ENCODE results near the gene CAMTA1. TPM values are rescaled to one million over a fixed set of nuclear protein-coding genes. Genes with fewer than 3 reads are reported as not detected.

The CAMTA1 gene
- total RNA-seq, 1 experiment from 2014 or later, result 69.5 TPM

- no peak overlapping the region for H3K4me2 ChIP-seq (ENCODE audit: low read length)
- intact Hi-C loops (cut with micrococcal nuclease), result no loop called here
- no peaks in the 10 kb centered on the region for H3K79me2 ChIP-seq (ENCODE audit: insufficient read depth, low read length)
- no peak overlapping the region for H3K27ac ChIP-seq (ENCODE audit: low read depth, low read length)
- no peaks in the 10 kb centered on the region for H3K9me2 ChIP-seq (ENCODE audit: insufficient read depth)
- no TSS peak for BruUV-seq (replicated peaks)
- H4K20me1 ChIP-seq (ENCODE audit: insufficient read depth), result no peaks in the 10 kb centered on the region
- TF ChIP-seq CTCF (IDR thresholded peaks at IDR 0.05 in 2 of 3, conservative IDR thresholded peaks at IDR 0.05 in 1 of 3; ENCODE audit: borderline replicate concordance in 1 of 3, insufficient read depth in 1 of 3, low read depth in 2 of 3, low read length in 2 of 3), result no peak
- no peak for TF ChIP-seq CEBPB (IDR thresholded peaks at IDR 0.05; ENCODE audit: low read depth)
- TF ChIP-seq EGR1 (IDR thresholded peaks at IDR 0.05; ENCODE audit: low read depth), result no peak
- TF ChIP-seq SP1 (IDR thresholded peaks at IDR 0.05; ENCODE audit: low read depth), result no peak
- TF ChIP-seq JUND (IDR thresholded peaks at IDR 0.05), result no peak
- no peak for TF ChIP-seq POLR2AphosphoS5 (IDR thresholded peaks at IDR 0.05; ENCODE audit: low read depth, low read length)
- H3K4me3 ChIP-seq (replicated peaks in 1 of 2; ENCODE audit: low read depth in 1 of 2, low read length in 2 of 2), result no peak overlapping the region
- CTCF ChIA-PET, result no interaction called here
- DNase-seq (ENCODE audit: low read depth, low spot score) (no peak), ATAC-seq (no peak)
- H3K36me3 ChIP-seq (ENCODE audit: control insufficient read depth in 1 of 2, insufficient read depth in 2 of 2, low read length in 2 of 2), result no peaks in the 10 kb centered on the region
- RAD21 ChIA-PET (ENCODE audit: low non-redundant PET in 1 of 2, low total read pairs in 2 of 2, uncharacterized antibody in 2 of 2, unreplicated experiment in 2 of 2), result no interaction called here
- H3K4me1 ChIP-seq (ENCODE audit: control insufficient read depth in 1 of 2, insufficient read depth in 2 of 2, low read length in 2 of 2), result no peaks in the 10 kb centered on the region
- H3K9me3 ChIP-seq (ENCODE audit: control insufficient read depth in 1 of 2, insufficient read depth in 1 of 2, low read depth in 1 of 2, low read length in 2 of 2), result no peaks in the 10 kb centered on the region
- POLR2A ChIA-PET, result no interaction called here
- H3K27me3 ChIP-seq (ENCODE audit: insufficient read depth, low read length), result no peaks in the 10 kb centered on the region
- no peak overlapping the region for H2AFZ ChIP-seq (ENCODE audit: low read depth, low read length, poor library complexity, severe bottlenecking)
- H3K9ac ChIP-seq (ENCODE audit: low read length), result no peak overlapping the region
Measured at GRCh38 chr1:7726623-7727022, 941.4 kb downstream of the CAMTA1 start.

- H4K20me1 ChIP-seq (ENCODE audit: insufficient read depth), result no peaks in the 10 kb centered on the region
- no TSS peak for BruUV-seq (replicated peaks)
- TF ChIP-seq SIN3A (IDR thresholded peaks at IDR 0.05; ENCODE audit: low read depth) (no peak), EZH2 (IDR thresholded peaks at IDR 0.05) (no peak)
- ATAC-seq, result no peak
- DNase-seq (ENCODE audit: low read depth, low spot score), result no peak
- H3K4me3 ChIP-seq (replicated peaks in 1 of 2; ENCODE audit: low read depth in 1 of 2, low read length in 2 of 2), result no peak overlapping the region
- no peak overlapping the region for H3K9ac ChIP-seq (ENCODE audit: low read length)
- ChIA-PET CTCF (no interaction called here), RAD21 (ENCODE audit: low non-redundant PET in 1 of 2, low total read pairs in 2 of 2, uncharacterized antibody in 2 of 2, unreplicated experiment in 2 of 2) (no interaction called here), POLR2A (no interaction called here)
- no peaks in the 10 kb centered on the region for H3K79me2 ChIP-seq (ENCODE audit: insufficient read depth, low read length)
- no peaks in the 10 kb centered on the region for H3K27me3 ChIP-seq (ENCODE audit: insufficient read depth, low read length)
- no peaks in the 10 kb centered on the region for H3K4me1 ChIP-seq (ENCODE audit: control insufficient read depth in 1 of 2, insufficient read depth in 2 of 2, low read length in 2 of 2)
- intact Hi-C loops (cut with micrococcal nuclease), result no loop called here
- H2AFZ ChIP-seq (ENCODE audit: low read depth, low read length, poor library complexity, severe bottlenecking), result no peak overlapping the region
- no peaks in the 10 kb centered on the region for H3K9me2 ChIP-seq (ENCODE audit: insufficient read depth)
- H3K27ac ChIP-seq (ENCODE audit: low read depth, low read length), result no peak overlapping the region
- H3K36me3 ChIP-seq (ENCODE audit: control insufficient read depth in 1 of 2, insufficient read depth in 2 of 2, low read length in 2 of 2), result no peaks in the 10 kb centered on the region
- H3K4me2 ChIP-seq (ENCODE audit: low read length), result no peak overlapping the region
- no peaks in the 10 kb centered on the region for H3K9me3 ChIP-seq (ENCODE audit: control insufficient read depth in 1 of 2, insufficient read depth in 1 of 2, low read depth in 1 of 2, low read length in 2 of 2)
Measured at GRCh38 chr1:7727809-7728471, 942.7 kb downstream of the CAMTA1 start.

All from HCT116 (cell line).